CD4-positive, CD25-positive, alpha-beta regulatory T cell (primary cell): Measurements from ENCODE around the gene HOXB3. TPM values are rescaled to one million over a fixed set of nuclear protein-coding genes. Genes with fewer than 3 reads are reported as not detected.

Experiments
- ATAC-seq, 2 donors: fragments of 150-1000 bp; cut with Tn5 transposase; one replicate each; pipeline ENCODE4 v1.10.0; 2021; ENCODE audit warnings: low read depth in 2 of 2, moderate number of reproducible peaks in 2 of 2, moderate library complexity in 1 of 2
- DNase-seq, 3 donors: peaks; one replicate each; pipeline versions ENCODE4 v3.0.0 to v3.0.0-alpha.2; 2012 to 2022; ENCODE audit warnings: mixed read lengths in 1 of 3
- H3K27ac ChIP-seq: one replicate; pipeline ENCODE4 v1.7.0; 2013; ENCODE audit warnings: mild to moderate bottlenecking, low read length; ENCODE audit not compliant: insufficient read depth, poor library complexity, severe bottlenecking
- H3K27me3 ChIP-seq: one replicate; pipeline ENCODE4 v1.7.0; 2013; ENCODE audit warnings: low read length; ENCODE audit not compliant: control insufficient read depth, insufficient read depth
- H3K36me3 ChIP-seq: one replicate; pipeline ENCODE4 v1.7.0; 2013; ENCODE audit warnings: mild to moderate bottlenecking, low read length, moderate library complexity; ENCODE audit not compliant: control insufficient read depth, insufficient read depth
- H3K4me1 ChIP-seq: 2 replicates; pipeline ENCODE4 v1.7.0; 2013; ENCODE audit warnings: mild to moderate bottlenecking, low read length; ENCODE audit not compliant: insufficient read depth, control insufficient read depth, poor library complexity, severe bottlenecking
- H3K4me3 ChIP-seq: one replicate; pipeline ENCODE4 v1.7.0; 2013; ENCODE audit warnings: low read depth, mild to moderate bottlenecking, low read length, moderate library complexity
- H3K9me3 ChIP-seq, 2 experiments: 1 replicate in 1 of 2; 2 replicates in 1 of 2; pipeline ENCODE4 v1.7.0; 2013; ENCODE audit warnings: low read length in 2 of 2, mild to moderate bottlenecking in 1 of 2, moderate library complexity in 1 of 2; ENCODE audit not compliant: control insufficient read depth in 2 of 2
- H3K27ac Mint-ChIP-seq, 3 donors: one replicate each; pipeline ENCODE4 v1.8.0; 2020 to 2022; ENCODE audit warnings: mild to moderate bottlenecking in 3 of 3, mixed read lengths in 3 of 3, moderate library complexity in 2 of 3
- H3K27me3 Mint-ChIP-seq: one replicate; pipeline ENCODE4 v1.8.0; 2022; ENCODE audit warnings: mild to moderate bottlenecking, mixed read lengths
- H3K36me3 Mint-ChIP-seq: one replicate; pipeline ENCODE4 v1.8.0; 2020; ENCODE audit warnings: mixed read lengths
- H3K4me1 Mint-ChIP-seq, 4 donors: one replicate each; pipeline ENCODE4 v1.8.0; 2020 to 2022; ENCODE audit warnings: mixed read lengths in 4 of 4, mild to moderate bottlenecking in 1 of 4
- H3K4me3 Mint-ChIP-seq, 4 donors: one replicate each; pipeline ENCODE4 v1.8.0; 2020 to 2022; ENCODE audit warnings: mild to moderate bottlenecking in 4 of 4, mixed read lengths in 4 of 4, moderate library complexity in 3 of 4
- H3K9me3 Mint-ChIP-seq, 7 donors: one replicate each; pipeline ENCODE4 v1.8.0; 2020 to 2022; ENCODE audit warnings: mixed read lengths in 7 of 7, mild to moderate bottlenecking in 3 of 7, moderate library complexity in 2 of 7
- polyA plus RNA-seq, 4 donors: library from polyadenylated mRNA; unstranded; fragments of 300-500 nt; fragmentation: Illumina TruSeq; gene quantifications; one replicate each; pipeline ENCODE4 v1.2.3, GENCODE V29; 2021
- total RNA-seq: library from RNA; stranded (reverse); gene quantifications from one replicate; pipeline ENCODE4 v1.2.3, GENCODE V29; 2022

The HOXB3 gene
- total and polyA plus RNA-seq, 5 donors from 2014 or later = 0.05 to 8.1 (median 0.16) TPM; not detected in 2

GRCh38 chr17:48553190-48553547 lies 36.9 kb downstream of the HOXB3 start:
- peaks cover 9% of the 10 kb centered on the region for H3K4me1 ChIP-seq
- H3K4me3 Mint-ChIP-seq = no peak overlapping the region
- no peak overlapping the region for H3K27ac ChIP-seq
- no peaks in the 10 kb centered on the region for H3K36me3 Mint-ChIP-seq
- no peak for DNase-seq
- no peaks in the 10 kb centered on the region for H3K27me3 ChIP-seq
- H3K9me3 Mint-ChIP-seq = no peaks in the 10 kb centered on the region
- H3K4me3 ChIP-seq = no peak overlapping the region
- ATAC-seq = no peak
- no peaks in the 10 kb centered on the region for H3K9me3 ChIP-seq
- peaks cover 23% of the 10 kb centered on the region for H3K27me3 Mint-ChIP-seq
- no peaks in the 10 kb centered on the region for H3K36me3 ChIP-seq
- peak overlapping the region in 1 of 3 donors; percentile 63 for H3K27ac Mint-ChIP-seq
- H3K4me1 Mint-ChIP-seq = peaks cover 3 to 14% (median 7%) of the 10 kb centered on the region in 4 donors

- H3K9me3 Mint-ChIP-seq = no peaks in the 10 kb centered on the region
- Histone ChIP-seq H3K36me3 (no peaks in the 10 kb centered on the region), H3K27ac (no peak overlapping the region), H3K4me3 (no peak overlapping the region), H3K27me3 (no peaks in the 10 kb centered on the region), H3K4me1 (peaks cover 13% of the 10 kb centered on the region), H3K9me3 (no peaks in the 10 kb centered on the region)
- no peaks in the 10 kb centered on the region for H3K36me3 Mint-ChIP-seq
- peaks cover 6 to 18% (median 12%) of the 10 kb centered on the region in 4 donors for H3K4me1 Mint-ChIP-seq
- H3K27ac Mint-ChIP-seq = no peak overlapping the region
- H3K27me3 Mint-ChIP-seq = peaks cover 19% of the 10 kb centered on the region
- H3K4me3 Mint-ChIP-seq = no peak overlapping the region
- DNase-seq (no peak), ATAC-seq (no peak)
Measured at GRCh38 chr17:48552466-48553189, 37.4 kb downstream of the HOXB3 start.

- Mint-ChIP-seq H3K4me1 (peaks cover 10 to 23% (median 18%) of the 10 kb centered on the region in 4 donors), H3K4me3 (no peak overlapping the region), H3K27ac (no peak overlapping the region), H3K27me3 (peaks cover 18% of the 10 kb centered on the region), H3K36me3 (no peaks in the 10 kb centered on the region), H3K9me3 (no peaks in the 10 kb centered on the region)
- Histone ChIP-seq H3K27me3 (no peaks in the 10 kb centered on the region), H3K9me3 (no peaks in the 10 kb centered on the region), H3K36me3 (no peaks in the 10 kb centered on the region), H3K4me3 (no peak overlapping the region), H3K27ac (no peak overlapping the region), H3K4me1 (peaks cover 21% of the 10 kb centered on the region)
- DNase-seq (no peak), ATAC-seq (no peak)
Measured at GRCh38 chr17:48551596-48552465, 38.2 kb downstream of the HOXB3 start.

GRCh38 chr17:48551214-48551555 lies 38.9 kb downstream of the HOXB3 start:
- Histone ChIP-seq H3K27me3 (no peaks in the 10 kb centered on the region), H3K4me1 (peaks cover 25% of the 10 kb centered on the region), H3K4me3 (no peak overlapping the region), H3K27ac (no peak overlapping the region), H3K9me3 (no peaks in the 10 kb centered on the region), H3K36me3 (no peaks in the 10 kb centered on the region)
- no peak overlapping the region for H3K27ac Mint-ChIP-seq
- H3K27me3 Mint-ChIP-seq = peaks cover 17% of the 10 kb centered on the region
- no peak overlapping the region for H3K4me3 Mint-ChIP-seq
- peaks cover 8 to 29% (median 19%) of the 10 kb centered on the region in 4 donors for H3K4me1 Mint-ChIP-seq
- no peaks in the 10 kb centered on the region for H3K9me3 Mint-ChIP-seq
- H3K36me3 Mint-ChIP-seq = no peaks in the 10 kb centered on the region
- no peak for DNase-seq
- ATAC-seq = no peak

- ATAC-seq (no peak), DNase-seq (no peak)
- Mint-ChIP-seq H3K36me3 (no peaks in the 10 kb centered on the region), H3K9me3 (no peaks in the 10 kb centered on the region), H3K27me3 (peaks cover 16% of the 10 kb centered on the region), H3K4me1 (peaks cover 8 to 31% (median 20%) of the 10 kb centered on the region in 4 donors), H3K27ac (no peak overlapping the region), H3K4me3 (no peak overlapping the region)
- Histone ChIP-seq H3K4me3 (no peak overlapping the region), H3K4me1 (peaks cover 30% of the 10 kb centered on the region), H3K27me3 (peaks cover 1% of the 10 kb centered on the region), H3K9me3 (no peaks in the 10 kb centered on the region), H3K27ac (no peak overlapping the region), H3K36me3 (no peaks in the 10 kb centered on the region)
Measured at GRCh38 chr17:48550502-48551213, 39.4 kb downstream of the HOXB3 start.

GRCh38 chr17:48549914-48550501 lies 40.0 kb downstream of the HOXB3 start:
- no peaks in the 10 kb centered on the region for H3K36me3 Mint-ChIP-seq
- H3K4me3 Mint-ChIP-seq = no peak overlapping the region
- Histone ChIP-seq H3K36me3 (no peaks in the 10 kb centered on the region), H3K27ac (no peak overlapping the region), H3K9me3 (no peaks in the 10 kb centered on the region), H3K27me3 (peaks cover 3% of the 10 kb centered on the region), H3K4me3 (no peak overlapping the region), H3K4me1 (peaks cover 37% of the 10 kb centered on the region)
- H3K27me3 Mint-ChIP-seq = peaks cover 21% of the 10 kb centered on the region
- H3K27ac Mint-ChIP-seq = peak overlapping the region in 1 of 3 donors; percentile 9
- DNase-seq (no peak), ATAC-seq (no peak)
- no peaks in the 10 kb centered on the region for H3K9me3 Mint-ChIP-seq
- H3K4me1 Mint-ChIP-seq = peaks cover 7 to 36% (median 22%) of the 10 kb centered on the region in 4 donors

- Histone ChIP-seq H3K36me3 (no peaks in the 10 kb centered on the region), H3K27me3 (peaks cover 3% of the 10 kb centered on the region), H3K27ac (peak overlapping the region; percentile 23), H3K4me1 (peaks cover 44% of the 10 kb centered on the region), H3K4me3 (no peak overlapping the region), H3K9me3 (no peaks in the 10 kb centered on the region)
- DNase-seq (no peak), ATAC-seq (no peak)
- peak overlapping the region in 1 of 3 donors; percentile 91 for H3K27ac Mint-ChIP-seq
- peaks cover 7 to 39% (median 22%) of the 10 kb centered on the region in 4 donors for H3K4me1 Mint-ChIP-seq
- peaks cover 28% of the 10 kb centered on the region for H3K27me3 Mint-ChIP-seq
- no peaks in the 10 kb centered on the region for H3K9me3 Mint-ChIP-seq
- no peaks in the 10 kb centered on the region for H3K36me3 Mint-ChIP-seq
- H3K4me3 Mint-ChIP-seq = no peak overlapping the region
Measured at GRCh38 chr17:48549281-48549630, 40.8 kb downstream of the HOXB3 start.
